Measurements from ENCODE around the gene SET.

The SET gene

GRCh38 chr9:128723866-128724743, 35.1 kb downstream of the SET start, which contains the start of gene ZDHHC12:
ZDHHC12 (minus strand) TSS chr9:128724127; CDS start chr9:128724093, 34 bp downstream.
- ATAC-seq: peak; percentile 96

GRCh38 chr9:128724744-128725211, 35.8 kb downstream of the SET start:
- peak; percentile 57 for ATAC-seq
- 0 out of 2 replicates have a peak, but pooled peaks have one; percentile 22 for TF ChIP-seq CREB5 (CRISPR knock-in tag; IDR thresholded peaks at IDR 0.05; ENCODE audit: low read depth)
- no peak for TF ChIP-seq PPARA (CRISPR knock-in tag; IDR thresholded peaks at IDR 0.05; ENCODE audit: borderline replicate concordance)
- 0 out of 2 replicates have a peak, but pooled peaks have one; percentile 1 for TF ChIP-seq ZC3H10 (CRISPR knock-in tag; IDR thresholded peaks at IDR 0.05)
- TF ChIP-seq CSDC2 (CRISPR knock-in tag; IDR thresholded peaks at IDR 0.05): 0 out of 2 replicates have a peak, but pooled peaks have one; percentile 11

More at GRCh38 chr9:128723866-128724743, 35.1 kb downstream of the SET start, which contains the start of gene ZDHHC12:
- TF ChIP-seq TSHZ2 (CRISPR knock-in tag; IDR thresholded peaks at IDR 0.05) (no peak), RARB (CRISPR knock-in tag; IDR thresholded peaks at IDR 0.05) (no peak), POU6F1 (CRISPR knock-in tag; IDR thresholded peaks at IDR 0.05; ENCODE audit: borderline replicate concordance, low read depth) (no peak), CSRNP3 (CRISPR knock-in tag; IDR thresholded peaks at IDR 0.05) (0 out of 2 replicates have a peak, but pooled peaks have one; percentile 30), ZFP3 (CRISPR knock-in tag; IDR thresholded peaks at IDR 0.05) (peak; percentile 95), TOX (CRISPR knock-in tag; IDR thresholded peaks at IDR 0.05; ENCODE audit: borderline replicate concordance) (no peak), ZC3H10 (CRISPR knock-in tag; IDR thresholded peaks at IDR 0.05) (0 out of 2 replicates have a peak, but pooled peaks have one; percentile 3), ISL1 (CRISPR knock-in tag; IDR thresholded peaks at IDR 0.05) (no peak), CREB5 (CRISPR knock-in tag; IDR thresholded peaks at IDR 0.05; ENCODE audit: low read depth) (no peak), PATZ1 (CRISPR knock-in tag; IDR thresholded peaks at IDR 0.05; ENCODE audit: borderline replicate concordance) (0 out of 2 replicates have a peak, but pooled peaks have one; percentile 38), GLIS3 (CRISPR knock-in tag; IDR thresholded peaks at IDR 0.05) (no peak)

- ATAC-seq: no peak
Observed at GRCh38 chr9:128727640-128728248, 38.7 kb downstream of the SET start.

More at GRCh38 chr9:128727640-128728248, 38.7 kb downstream of the SET start:
- TF ChIP-seq CSDC2 (CRISPR knock-in tag; IDR thresholded peaks at IDR 0.05): no peak
- no peak for TF ChIP-seq PPARA (CRISPR knock-in tag; IDR thresholded peaks at IDR 0.05; ENCODE audit: borderline replicate concordance)
